ENCODE measurements around the gene RDM1.
"Not testable (repeated sequence)": the region's sequence is repeated elsewhere in the genome, so short reads cannot be mapped to it uniquely, and the experiment has no call there.

The RDM1 gene

GRCh38 chr17:35898283-35899070 is 32.1 kb downstream of the RDM1 start:
- DNase-seq (ENCODE audit: low read depth) = no peak

GRCh38 chr17:35897772-35898171 is 32.8 kb downstream of the RDM1 start:
- not testable (repeated sequence) for DNase-seq (ENCODE audit: low read depth)

- no peak for DNase-seq (ENCODE audit: low read depth)
Measured at GRCh38 chr17:35895636-35896587, 34.7 kb downstream of the RDM1 start.

- no peak for DNase-seq (ENCODE audit: low read depth)
Measured at GRCh38 chr17:35894206-35894605, 36.4 kb downstream of the RDM1 start.

DNA sequence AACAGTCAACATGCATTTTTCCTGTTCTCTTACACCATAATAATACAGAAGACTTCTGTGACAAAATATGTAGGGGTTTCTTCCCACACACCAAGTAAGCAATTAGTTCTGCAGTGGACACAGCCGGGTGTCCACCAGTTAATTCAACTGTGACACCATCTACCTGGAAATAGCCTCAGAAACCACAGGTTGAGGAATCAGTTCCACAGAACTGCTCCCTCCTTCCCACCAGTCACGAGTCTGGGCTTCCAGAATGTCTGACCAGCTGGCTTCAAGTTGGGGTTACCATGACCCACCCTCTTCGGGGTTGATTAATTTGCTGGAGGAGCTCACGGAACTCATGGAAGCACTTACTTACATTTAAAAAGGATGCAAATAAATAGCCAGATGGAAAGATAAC is 36.8 kb downstream of the RDM1 start:
- no peak for DNase-seq (ENCODE audit: low read depth)

DNA sequence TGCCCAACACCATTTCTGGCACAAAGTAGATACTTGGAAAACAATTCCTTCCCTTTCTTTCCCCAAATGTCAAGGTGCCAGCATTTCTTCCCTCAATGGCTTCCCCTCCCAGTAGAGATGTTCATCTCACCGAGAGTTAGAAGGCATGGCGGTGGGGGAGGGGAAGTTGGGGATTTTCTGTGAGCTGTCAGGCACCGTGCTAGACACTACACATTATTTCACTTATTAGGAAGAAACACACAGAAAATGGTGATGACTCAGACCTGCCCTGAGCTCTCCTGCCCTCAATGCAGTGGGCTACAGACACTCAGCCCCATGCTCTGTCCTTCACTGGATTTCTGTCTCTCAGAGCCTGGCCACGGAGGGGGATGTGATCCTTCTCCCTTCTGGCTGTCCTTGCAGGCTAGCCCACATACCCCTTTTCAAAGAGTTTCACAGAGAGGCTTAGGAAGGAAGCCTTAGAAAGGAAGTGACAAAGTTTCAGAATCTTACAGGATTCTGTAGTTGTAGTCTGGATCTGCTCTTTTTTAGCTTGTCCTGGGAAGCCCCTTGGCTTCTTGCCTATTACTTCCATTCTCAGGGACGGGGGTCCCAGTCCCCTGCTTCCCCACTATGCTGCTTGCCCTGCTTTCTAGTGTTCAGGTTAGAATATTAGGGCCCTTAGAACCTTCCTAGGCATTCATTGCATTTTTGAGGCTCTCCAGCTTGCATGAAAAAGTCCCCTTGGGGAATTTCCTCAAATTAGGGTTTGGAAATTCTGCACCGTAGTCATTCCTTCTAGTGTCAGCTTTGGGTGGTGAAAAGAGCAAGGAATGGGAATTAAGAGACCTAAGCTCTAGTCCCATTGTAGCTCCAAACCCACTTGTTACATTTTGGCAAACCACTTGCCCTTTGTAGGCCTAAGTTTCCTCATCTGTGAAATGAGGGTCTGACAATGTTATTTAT is 38.2 kb downstream of the RDM1 start:
- DNase-seq (ENCODE audit: low read depth) = no peak

DNA sequence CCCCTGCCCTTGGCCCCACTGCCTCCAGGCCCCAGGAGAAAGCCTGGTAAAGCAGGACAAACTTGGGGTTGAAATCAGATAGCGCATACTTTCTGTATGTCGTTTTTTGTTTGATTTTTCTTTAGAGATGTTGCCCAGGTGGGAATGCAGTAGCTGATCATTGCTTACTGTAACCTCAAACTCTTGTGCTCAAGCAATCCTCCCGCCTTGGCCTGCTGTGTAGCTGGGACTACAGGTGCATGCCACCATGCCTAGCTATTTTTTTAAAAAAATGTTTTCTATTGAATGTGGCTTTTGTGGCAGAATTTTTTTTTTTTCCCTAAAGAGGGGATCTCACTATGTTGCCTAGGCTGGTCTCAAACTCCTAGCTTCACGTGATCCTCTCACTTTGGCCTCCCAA is 39.3 kb downstream of the RDM1 start:
- no peak for DNase-seq (ENCODE audit: low read depth)

GRCh38 chr17:35890774-35891155 is 39.8 kb downstream of the RDM1 start:
- DNase-seq (ENCODE audit: low read depth) = no peak

DNA sequence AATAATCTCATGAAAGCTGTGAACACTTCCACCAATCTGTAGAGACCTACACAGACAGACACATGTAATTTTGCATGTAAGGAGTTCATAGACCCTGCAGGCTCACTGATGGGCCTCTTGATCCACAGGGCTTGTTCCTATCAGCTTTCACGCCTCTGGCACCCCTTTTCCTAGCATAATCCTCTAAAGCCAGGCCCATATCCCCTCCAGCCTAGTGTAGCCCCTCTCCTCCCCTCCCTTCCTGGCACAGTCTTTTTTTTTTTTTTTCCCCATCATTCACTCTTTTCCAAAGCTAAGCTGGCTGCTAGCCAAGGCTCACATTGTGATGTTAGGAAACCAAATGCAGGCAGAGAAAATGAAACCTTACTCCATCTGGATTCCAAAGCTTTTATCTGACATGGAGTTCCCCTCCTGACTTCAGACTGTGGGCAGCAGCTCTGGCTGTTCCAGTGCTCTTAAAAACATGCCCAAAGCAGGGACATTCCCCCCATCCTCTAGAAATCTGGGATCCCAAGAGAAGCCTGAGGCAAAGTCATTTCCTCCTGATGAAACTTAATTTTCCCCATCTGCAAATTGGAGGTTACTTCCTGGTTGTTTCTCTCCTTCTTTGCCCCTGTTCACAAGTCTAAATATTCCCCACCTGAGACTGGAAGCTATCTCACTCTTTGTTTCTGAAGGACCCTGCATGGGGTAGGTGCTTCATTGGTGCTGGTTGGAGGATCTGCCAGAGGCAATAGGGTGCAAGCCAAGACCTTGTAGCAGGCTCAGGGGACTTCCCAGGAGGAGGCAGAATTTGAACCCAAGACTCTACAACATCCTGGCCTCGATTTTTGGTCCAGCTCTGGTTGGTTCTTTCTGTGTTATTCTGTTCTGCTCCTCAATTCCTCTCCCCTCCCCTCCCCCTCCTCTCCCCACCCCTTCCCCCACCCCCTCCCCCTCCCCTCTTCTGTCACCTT is 40.5 kb downstream of the RDM1 start:
- DNase-seq (ENCODE audit: low read depth) = peak; percentile 44

DNA sequence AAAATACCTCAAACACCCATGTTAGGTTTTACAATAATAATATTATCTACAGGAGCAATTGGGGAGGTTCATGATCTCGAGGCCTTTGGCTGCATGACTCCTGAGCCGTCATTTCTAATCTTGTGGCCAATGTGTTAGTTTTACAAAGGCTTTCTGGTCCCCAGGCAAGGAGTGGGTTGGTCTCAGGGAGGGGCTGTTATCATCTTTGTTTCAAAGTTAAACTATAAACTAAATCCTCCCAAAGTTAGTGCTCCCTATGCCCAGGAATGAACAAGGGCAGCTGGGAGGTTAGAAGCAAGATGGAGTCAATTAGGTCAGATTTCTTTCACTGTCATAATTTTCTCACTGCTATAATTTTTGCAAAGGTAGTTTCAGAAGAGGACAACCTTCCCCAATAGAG is 41.3 kb downstream of the RDM1 start:
- DNase-seq (ENCODE audit: low read depth) = no peak

- no peak for DNase-seq (ENCODE audit: low read depth)
Measured at GRCh38 chr17:35879773-35880654, 50.6 kb downstream of the RDM1 start, which contains the start of gene CCL5. CCL5 (minus strand) TSS chr17:35880360.

- no peak for DNase-seq (ENCODE audit: low read depth)
Measured at GRCh38 chr17:35878361-35878760, 52.2 kb downstream of the RDM1 start.

- no peak for DNase-seq (ENCODE audit: low read depth)
Measured at GRCh38 chr17:35877345-35878029, 53.1 kb downstream of the RDM1 start.

DNA sequence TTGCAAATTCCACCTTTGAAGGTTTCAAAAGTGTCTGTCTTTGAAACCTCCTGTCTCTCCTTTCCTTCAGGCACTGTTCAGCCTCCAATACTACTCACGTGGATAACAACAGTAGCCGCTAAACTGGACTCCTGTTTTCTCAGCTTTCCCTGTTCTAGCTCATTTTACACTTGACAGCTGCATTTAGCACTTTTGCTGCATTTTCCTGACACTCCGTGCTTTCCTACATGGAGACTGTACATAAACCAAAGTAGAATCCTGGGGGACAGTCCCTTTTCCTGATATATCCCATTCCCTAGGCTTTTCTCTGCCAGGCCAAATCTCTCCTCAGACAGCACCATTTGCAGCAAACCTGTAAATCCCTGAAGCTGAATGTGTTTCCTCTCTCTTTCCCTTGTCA is 54.0 kb downstream of the RDM1 start:
- no peak for DNase-seq (ENCODE audit: low read depth)

DNA sequence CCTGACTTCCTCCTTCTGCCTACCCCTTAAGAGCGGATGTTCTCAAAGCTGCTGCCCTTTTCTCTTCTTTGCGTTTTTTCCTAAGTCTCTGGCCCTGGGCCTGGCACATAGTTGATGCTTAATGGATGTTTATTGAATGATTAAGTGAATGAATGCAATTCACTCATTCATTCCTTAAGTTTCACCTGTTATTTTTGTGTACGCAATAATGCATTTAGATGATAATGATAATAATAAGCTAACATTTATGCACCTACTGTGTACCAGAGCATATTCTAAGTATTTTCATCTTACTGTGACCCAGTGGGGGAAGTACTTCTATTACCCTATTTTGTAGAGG is 54.8 kb downstream of the RDM1 start:
- no peak for DNase-seq (ENCODE audit: low read depth)

DNA sequence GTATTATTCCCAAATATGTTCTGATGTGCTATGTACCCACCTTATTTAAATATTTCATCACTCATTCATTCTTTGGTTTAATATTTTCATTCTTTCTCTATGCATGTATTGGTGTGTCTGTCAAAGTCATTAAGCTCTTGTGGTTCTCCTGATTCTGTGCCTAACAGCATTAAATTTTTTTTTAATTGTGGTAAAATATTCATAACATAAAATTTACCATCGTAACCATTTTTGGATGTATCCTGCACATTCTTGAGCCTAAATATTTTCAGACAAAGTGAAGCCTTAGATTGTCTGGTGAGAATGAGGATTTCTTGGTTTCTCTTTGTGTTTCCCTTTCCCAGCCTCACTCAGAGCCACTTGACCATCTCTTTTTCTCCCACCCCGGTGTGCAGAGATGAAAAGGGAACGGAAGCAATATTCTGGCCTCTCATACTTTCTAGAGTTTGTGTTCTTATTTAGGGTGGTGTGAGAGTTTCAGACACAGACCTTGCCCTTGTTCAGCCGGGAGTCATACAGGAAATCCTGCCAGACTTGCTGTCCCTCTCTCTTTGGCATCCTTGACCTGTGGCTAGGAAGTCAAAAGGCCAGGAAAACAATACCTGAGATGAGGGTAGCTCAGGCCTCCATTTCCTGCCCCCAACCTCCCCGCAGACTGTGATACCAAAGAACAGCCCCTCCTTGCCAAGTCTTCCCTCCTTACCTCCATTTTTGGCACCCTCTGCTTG is 55.3 kb downstream of the RDM1 start:
- DNase-seq (ENCODE audit: low read depth) = no peak

DNA sequence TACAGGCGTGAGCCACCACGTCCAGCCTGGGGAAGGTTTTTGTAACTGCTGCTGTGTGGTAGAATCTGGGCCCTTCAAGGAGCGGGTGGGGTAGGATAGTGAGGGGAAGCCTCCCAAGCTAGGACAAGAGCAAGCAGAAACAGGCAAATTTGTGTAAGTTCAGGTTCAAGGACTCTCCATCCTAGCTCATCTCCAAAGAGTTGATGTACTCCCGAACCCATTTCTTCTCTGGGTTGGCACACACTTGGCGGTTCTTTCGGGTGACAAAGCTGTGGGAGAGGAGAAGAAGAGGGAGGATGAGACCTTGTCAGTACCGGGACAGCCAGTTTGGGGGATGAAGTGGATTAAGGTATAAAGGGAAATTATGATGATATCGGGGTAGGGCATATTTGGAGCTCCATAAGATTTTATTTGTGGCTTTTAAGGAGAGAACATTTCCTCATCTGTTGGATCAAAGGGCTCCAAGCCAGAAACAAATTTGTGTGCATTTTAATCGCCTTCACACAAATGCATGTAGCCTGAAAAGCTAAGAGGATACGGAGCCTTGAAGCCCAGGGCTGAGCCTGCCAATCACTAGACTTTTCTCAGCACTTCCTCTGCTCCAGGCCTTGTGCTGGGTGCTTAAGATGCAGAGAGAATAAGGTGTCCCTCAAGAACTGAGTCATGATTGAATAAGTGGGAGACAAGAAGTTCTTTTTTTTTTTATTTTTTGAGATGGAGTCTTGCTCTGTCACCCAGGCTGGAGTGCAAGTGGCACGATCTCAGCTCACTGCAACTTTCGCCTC is 58.2 kb downstream of the RDM1 start:
- no peak for DNase-seq (ENCODE audit: low read depth)

Measured in stromal cell of bone marrow (primary cell).